G401.6 (cell line): ENCODE data around the gene RNF5.
"Not testable (repeated sequence)": the region's sequence is repeated elsewhere in the genome, so short reads cannot be mapped to it uniquely, and the experiment has no call there.

Source experiments
- FAIRE-seq: peaks from 2 replicates; lab custom pipeline; 2012; peaks lifted over from hg19 to GRCh38; lab: Jason Lieb, UNC

The RNF5 gene

GRCh38 chr6:32175711-32176475 is 2.3 kb upstream of the RNF5 start, which contains the start of gene AGPAT1:
Gene AGPAT1, minus strand, starts transcription at chr6:32176084. Its CDS starts 4,588 bp downstream, at chr6:32171496.
- peak; percentile 73 for FAIRE-seq

DNA sequence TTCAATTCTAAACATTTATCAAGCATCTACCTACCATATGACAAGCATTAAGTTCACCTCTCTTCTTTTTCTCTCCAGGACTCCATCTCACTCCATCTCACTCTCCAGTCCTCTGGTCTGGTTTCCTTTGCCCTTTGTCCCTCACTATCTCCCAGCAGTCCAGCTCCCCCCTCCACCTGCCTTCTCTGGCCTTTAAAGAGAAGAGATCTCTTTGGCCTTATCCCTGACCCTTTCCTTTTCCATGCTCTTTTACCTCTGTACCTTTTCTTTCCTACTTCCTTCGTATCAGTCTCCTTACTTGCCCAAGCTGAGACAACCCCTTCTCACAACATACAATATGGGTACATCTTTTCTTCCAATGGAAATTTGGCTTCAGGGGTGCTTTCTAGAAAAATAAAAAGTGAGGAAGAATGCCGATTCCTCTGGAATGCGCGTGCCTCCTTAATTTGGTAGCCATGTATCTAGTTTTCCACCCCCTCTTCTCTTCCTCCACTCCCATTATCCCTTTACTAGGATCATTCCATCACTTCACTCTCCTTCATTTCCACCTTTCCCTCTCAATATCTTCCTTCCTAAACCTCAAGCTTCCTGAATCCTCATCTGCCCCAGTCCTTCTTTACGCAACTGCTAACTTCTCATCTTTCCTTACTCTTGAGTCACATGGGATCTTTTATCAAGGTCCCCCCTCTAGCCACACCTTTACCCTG is 1.6 kb upstream of the RNF5 start:
- no peak for FAIRE-seq

DNA sequence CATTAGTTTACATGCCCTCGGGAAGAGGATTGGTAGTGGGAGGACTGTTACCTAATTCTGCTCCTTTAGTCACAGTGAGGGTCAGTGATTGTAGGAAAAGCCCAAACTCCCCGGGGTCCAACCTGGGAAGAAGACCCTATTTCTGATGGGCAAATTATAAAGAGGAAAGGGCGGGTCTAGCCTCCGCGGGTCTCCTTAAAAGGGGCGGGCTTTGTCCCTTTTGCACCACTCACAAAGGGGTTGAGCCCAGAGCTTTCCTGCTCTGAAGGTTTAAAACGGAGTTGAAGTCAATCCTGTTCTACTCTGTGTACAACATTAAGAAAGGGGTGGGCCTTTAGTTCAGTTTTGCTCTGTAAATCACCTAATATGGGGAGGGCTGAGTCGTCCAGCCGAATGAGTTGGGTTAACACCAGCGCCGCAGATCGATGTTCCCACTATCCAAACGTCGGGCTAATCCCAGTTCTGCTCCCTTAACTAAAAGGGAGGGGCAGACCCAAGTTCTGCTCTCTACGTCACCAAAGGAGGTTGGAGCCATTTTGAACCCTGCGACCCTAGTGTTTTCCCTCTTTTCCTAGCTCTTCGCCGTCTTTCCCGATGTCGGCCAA is 920 bp upstream of the RNF5 start:
- no peak for FAIRE-seq

- FAIRE-seq, result no peak
These were observed 589 bp downstream of the RNF5 start for GRCh38 chr6:32178547-32179440.

GRCh38 chr6:32179766-32180405 is 1.7 kb downstream of the RNF5 start:
- FAIRE-seq, result no peak

- FAIRE-seq, result no peak
These were observed 3.0 kb downstream of the RNF5 start for GRCh38 chr6:32181148-32181702.

- no peak for FAIRE-seq
These were observed 3.8 kb downstream of the RNF5 start for GRCh38 chr6:32181915-32182529.

- FAIRE-seq, result no peak
These were observed 4.4 kb downstream of the RNF5 start for GRCh38 chr6:32182555-32182981.

DNA sequence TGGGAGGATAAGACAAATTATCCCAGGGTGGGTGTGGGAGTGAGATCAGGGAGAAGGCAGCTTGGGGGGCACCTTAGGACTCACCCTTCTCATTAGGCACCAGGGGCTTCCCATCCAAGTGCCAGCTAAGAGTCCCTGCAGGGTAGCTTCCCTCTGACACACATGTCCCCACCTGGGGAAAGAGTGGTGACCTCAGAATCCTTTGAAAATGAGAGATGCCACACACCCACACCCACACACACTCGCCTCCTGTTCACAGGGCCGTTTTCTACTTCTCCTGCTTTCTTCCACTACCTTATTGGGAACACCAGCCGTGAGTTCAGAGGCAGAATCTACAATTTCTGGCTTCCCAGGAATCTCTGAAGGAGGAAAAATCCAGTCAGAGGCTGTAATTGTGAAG is 4.8 kb downstream of the RNF5 start:
- FAIRE-seq, result no peak

DNA sequence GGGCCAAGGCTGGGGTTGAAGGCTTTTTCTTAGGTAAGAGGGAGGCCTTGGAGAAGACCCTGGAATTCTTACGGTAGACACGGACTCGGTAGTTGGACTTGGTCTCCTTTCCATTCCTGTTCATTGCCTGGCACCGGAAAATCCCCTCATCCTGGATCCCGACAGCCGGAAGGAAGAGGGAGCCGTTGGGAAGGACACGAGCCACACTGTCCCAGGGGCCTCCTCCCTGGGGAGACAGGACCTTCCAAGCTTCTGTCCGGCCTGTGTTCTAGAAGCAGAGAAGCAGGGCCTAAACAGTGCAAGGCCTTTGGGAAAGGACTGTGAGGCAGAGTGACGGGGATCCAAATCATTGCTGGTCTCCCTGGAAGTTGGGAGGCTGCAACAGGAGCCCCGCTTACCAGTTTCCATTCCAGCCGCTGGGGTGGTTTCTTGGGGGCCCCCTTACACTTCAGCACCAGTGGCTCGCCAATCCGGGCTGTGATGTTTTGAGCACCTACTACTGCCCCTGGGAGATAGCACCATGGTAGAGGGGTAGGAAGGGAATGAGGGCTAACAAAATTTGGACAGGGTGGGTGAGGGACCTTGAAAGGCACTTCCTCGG is 5.4 kb downstream of the RNF5 start:
- no peak for FAIRE-seq

DNA sequence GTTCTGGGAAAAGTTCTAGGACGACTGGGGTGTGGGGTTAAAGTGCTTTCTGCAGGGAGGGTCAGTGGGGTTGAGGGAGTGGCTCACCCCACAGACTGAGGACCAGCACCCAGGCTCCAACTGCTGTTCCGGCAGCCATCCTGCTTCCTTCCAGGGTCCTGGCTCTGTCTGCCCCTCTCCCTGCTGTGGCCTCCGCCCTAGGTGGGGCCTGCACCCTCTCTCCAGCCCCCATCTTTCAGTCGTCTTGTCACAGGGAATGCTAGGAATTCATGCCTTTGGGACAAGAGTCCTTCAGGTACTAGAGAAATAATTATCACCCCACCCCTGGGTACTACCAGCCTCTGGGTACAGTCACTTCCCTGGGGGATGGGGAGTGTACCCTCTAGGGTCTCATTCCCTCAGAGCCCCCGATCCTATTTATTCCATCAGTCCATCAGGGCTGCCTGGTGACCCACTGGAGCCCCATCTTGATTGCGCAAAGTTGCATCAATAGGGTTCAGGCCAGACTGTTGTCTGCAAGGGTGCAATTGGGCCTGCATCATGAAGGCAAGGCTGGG is 6.0 kb downstream of the RNF5 start, which contains the start of gene AGER:
Gene AGER, minus strand, starts transcription at position 170 of the 557 bp plus-strand sequence. Its CDS starts 31 bp downstream, at position 139.
- FAIRE-seq, result no peak

DNA sequence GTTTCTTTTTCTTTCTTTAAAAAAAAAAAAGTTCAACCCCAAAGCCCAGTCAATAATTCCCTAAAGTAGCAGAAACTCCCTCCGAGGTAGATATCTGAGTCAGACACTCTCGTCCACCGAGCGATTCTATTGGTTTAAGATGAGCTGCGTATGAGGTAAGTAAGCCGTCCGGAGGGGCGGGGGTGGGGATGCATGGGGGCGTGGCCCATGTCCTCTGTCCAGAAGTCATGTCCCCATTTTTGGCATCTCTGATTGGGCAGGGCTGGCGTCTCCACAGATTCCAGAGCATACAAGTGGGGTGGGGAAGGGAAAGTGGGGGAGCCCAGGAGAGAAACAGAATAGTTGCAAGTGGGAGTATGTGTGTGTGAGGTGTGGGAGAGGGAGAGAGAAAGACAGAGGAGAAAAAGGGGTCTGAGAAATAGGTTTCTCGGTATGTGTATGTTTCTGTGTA is 7.5 kb downstream of the RNF5 start:
- peak; percentile 87 for FAIRE-seq

DNA sequence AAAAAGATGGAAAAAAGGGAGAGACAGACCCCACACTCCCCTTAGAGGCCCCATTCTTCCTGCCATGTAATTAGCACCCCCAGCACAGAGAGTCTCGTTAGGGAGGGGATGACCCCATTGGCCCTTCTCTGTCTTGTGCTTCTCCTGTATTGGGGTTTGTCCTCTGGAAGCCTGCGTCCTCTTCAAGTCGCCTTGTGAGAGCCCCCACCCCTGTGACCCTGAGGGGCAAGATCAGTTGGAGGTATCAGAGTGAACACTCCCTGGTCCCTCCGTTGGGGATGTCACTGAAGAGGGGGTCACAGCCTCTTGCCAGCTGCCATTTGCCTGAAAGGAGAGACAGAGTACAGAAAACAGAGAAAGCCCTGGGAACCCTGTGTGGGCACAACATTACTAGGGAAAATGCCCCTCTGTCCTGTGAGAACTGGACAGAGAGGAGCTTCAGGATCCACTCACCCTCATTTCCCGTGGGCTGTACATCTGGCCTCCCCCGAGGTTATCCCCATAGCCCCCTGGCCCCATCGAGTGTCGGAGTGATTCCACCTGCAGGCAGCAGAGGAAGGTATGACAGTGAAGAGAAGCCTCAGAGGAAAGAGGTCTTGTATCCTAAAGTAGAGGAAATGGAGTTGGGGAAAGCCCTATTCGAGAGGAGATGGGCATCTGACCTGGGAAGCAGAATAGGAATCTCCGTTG is 8.1 kb downstream of the RNF5 start:
- not testable (repeated sequence) for FAIRE-seq

DNA sequence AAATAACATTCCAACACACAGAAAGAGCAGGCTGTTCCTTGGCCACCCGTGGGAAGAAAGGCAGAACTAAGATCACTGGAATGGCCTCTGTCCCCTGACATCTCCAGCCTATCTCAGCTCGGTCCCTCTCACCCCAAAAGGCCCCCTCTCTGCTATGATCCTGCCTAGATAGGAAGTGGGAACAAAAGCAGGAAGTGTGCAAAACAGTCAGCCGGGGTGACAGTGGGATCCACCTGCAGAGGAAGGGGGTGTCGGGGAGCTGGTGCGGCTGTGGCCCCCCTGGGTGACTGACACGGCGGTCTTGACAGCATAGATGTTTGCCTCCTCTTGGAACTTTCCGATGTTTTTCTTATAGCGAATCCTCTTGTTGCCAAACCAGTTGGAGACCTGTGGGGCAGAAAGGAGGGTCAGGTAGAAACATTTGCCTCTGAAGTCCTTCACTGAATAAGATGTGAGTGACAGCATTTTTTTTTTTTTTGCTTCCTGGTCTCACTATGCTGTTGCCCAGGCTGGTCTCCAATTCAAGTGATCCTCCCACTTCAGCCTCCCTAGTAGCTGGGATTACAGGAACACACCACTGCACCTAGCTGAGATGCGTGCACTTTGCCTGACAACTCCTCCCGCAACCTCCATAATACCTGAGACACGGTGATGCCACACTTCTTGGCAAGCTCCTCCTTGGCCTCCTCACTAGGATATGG is 9.0 kb downstream of the RNF5 start:
- no peak for FAIRE-seq

DNA sequence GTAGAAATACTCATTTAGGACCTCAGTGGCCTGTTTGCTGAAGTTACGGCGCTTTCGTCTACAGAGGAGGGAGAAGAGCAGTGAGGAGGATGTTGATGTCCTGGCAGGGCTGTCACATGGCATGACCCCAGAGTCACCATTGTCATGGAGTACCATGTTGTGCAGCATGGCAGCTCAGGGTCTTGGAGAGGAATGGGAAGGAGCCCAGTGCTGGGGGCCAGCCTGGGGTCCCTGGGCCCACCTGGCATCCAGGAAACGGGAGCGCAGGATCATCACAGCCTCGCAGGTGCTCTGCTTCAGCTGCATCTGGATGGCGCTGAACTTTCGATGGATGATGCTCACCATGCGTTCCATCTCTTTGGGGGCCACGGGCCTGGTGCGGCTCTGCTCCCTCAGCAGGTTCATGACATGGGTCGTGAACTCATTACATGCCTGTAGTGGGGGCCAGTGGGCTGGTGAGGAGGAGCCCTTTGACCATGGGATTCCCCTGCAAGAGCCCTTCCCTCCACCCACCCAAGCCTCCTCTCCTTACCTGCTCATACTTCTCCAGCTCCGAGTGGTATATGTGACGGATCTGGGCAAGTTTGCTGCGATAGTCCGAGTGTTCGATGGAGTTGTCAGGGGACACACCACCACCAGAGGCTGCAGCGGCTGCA is 9.6 kb downstream of the RNF5 start:
- FAIRE-seq, result not testable (repeated sequence)

GRCh38 chr6:32188381-32189068 is 10.3 kb downstream of the RNF5 start:
- FAIRE-seq, result no peak

DNA sequence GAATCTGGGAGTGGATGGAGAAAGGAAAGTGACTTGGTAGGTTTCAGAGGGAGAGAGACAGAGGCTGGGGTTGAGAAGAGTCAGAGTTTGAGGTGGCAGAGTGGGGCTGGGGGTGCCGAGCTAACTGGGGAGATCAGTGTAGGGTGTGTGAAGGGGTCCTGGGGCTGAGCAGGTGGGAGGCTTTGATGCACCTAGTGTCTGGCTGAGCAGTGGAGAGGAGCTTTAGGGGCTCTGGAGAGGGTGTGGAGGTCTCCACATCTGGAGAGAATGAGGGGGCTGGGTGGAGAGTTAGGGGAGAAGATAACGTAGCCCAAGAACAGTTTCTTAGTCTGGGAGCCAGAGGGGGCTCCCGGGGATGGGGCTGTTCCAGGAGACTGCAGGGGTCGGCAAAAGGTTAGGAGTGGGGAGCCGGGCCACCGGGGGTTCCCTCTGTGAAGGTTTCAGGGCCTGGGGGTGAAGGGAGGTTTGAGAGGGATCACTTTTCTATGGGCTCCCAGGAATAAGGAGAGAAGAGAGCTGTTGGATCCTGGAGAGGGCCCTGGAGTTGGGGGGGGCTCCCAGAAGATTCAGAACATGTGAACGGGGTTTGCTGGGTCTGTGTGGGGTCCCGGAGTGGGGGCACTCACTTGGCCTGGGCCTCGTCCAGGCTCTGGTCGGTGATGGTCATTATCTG is 11.0 kb downstream of the RNF5 start:
- no peak for FAIRE-seq
